Retinal pigment epithelial cell (primary cell): Measurements from ENCODE around the gene VWA3B.
"Not testable (repeated sequence)": the region's sequence is repeated elsewhere in the genome, so short reads cannot be mapped to it uniquely, and the experiment has no call there.

ENCODE experiments used
- DNase-seq: peaks from one replicate; pipeline ENCODE4 v3.0.0-alpha.2; 2010; ENCODE audit warnings: low read depth
- H3K4me3 ChIP-seq: 2 replicates; pipeline ENCODE4 v1.5.1; 2011; ENCODE audit warnings: mild to moderate bottlenecking, low read length, control low read depth, moderate library complexity
- TF ChIP-seq, protein P1 (sequence below): conservative IDR thresholded peaks from 2 replicates; pipeline ENCODE4 v1.5.1; 2011; ENCODE audit warnings: low read depth, low read length, control low read depth, inconsistent platforms

The VWA3B gene

GRCh38 chr2:98245491-98245890 lies 158.5 kb downstream of the VWA3B start:
- TF ChIP-seq, protein P1, sequence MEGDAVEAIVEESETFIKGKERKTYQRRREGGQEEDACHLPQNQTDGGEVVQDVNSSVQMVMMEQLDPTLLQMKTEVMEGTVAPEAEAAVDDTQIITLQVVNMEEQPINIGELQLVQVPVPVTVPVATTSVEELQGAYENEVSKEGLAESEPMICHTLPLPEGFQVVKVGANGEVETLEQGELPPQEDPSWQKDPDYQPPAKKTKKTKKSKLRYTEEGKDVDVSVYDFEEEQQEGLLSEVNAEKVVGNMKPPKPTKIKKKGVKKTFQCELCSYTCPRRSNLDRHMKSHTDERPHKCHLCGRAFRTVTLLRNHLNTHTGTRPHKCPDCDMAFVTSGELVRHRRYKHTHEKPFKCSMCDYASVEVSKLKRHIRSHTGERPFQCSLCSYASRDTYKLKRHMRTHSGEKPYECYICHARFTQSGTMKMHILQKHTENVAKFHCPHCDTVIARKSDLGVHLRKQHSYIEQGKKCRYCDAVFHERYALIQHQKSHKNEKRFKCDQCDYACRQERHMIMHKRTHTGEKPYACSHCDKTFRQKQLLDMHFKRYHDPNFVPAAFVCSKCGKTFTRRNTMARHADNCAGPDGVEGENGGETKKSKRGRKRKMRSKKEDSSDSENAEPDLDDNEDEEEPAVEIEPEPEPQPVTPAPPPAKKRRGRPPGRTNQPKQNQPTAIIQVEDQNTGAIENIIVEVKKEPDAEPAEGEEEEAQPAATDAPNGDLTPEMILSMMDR, result no peak
- no peak overlapping the region for H3K4me3 ChIP-seq
- no peak for DNase-seq

DNA sequence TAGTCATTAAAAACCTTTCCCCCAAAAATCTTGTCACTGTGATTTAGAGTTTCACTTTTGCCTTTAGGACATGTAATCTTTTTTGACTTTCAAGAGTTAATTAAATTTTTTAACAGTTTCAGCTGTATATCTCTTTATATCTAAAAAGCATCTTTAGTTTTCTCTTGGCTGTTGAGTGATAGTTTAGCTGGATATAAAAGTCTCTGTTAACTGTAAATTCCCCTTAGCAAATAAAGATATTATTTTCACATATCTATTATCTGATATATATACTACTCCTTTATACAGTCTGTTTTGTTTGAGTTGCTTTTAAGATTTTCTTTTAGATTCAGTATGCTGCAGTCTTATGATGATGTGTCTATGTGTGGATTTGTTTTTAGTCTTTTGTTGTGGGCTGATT lies 160.4 kb downstream of the VWA3B start:
- no peak overlapping the region for H3K4me3 ChIP-seq
- TF ChIP-seq, protein P1, result no peak
- no peak for DNase-seq

DNA sequence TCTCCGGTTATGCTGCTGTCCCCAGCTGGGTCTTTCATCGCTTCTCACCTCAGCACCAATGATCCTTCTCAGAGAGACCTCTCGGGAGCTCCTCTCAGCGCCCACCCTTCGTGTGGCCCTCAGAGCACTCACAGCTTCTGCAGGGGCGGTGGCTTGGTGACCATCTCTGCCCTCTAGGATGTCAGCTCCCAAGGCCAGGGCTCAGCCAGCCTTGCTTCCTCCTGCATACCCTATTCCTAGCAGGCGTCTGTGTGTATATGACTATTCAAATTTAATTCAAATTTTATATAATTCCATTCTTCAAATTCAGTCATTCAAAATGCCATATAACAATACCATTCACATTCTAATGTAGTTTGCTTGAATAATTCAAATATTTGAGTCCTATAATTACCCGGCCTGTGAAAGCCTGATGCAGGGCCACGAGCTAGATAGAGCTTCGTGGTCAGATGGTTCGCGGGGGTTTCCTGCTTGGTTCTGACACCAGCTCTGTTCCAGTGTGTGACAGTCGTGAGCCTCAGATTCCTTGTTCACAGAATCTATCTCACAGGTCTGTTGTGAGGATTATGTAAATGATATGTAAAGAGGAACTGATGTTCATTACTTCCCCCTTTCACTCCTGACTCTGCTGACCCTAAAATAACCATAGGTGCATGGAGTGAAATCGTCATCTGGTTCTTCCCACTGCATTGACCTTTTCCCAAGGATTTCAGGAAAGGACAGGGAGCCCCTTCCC lies 165.2 kb downstream of the VWA3B start:
- TF ChIP-seq, protein P1, result no peak
- no peak overlapping the region for H3K4me3 ChIP-seq
- no peak for DNase-seq

GRCh38 chr2:98253461-98254070 lies 166.6 kb downstream of the VWA3B start:
- TF ChIP-seq, protein P1, result no peak
- H3K4me3 ChIP-seq, result no peak overlapping the region
- DNase-seq, result no peak

DNA sequence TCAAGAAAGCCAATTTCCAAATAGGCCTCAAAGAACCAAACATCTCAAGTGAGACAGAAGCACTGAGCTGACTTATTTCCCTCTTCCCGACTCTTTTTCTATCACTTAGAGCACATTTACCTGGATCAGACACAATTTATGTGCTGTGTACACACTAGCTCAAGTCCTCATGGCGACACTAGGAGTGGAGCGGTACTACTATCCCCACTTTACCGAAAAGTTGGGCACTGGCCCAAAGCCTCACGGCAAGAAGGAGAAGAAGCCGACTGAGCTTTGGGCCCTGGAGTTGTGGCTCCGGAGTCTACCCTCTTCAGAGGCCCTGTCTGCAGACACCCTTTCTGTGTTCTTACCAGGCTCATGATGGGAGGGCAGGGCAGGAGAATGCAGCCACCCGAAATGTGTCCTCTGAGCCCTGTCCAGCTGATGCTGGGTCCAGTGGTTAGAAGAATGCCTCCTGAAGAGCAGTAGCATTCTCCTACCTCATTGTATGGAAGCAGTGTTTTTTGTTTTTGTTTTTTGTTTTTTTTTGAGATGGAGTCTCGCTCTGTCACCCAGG lies 167.6 kb downstream of the VWA3B start:
- DNase-seq, result no peak
- H3K4me3 ChIP-seq, result no peak overlapping the region
- TF ChIP-seq, protein P1, result no peak

DNA sequence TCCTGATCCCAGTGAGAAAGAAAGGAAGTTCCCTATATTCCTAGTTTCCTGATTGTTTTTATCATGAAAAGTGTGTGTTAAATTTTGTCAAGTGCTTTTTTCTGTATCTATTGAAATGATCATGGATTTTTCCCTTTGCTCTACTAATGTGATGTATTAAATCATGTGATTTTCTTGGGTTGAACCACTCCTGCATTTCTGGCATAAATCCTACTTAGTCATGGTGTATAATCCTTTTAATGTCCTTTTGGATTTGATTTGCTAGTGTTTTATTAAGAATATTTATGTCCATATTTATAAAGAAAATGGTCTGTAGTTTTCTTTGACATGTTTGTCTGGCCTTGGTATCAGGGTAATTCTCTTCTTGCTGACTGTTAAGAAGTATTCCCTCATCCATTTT lies 171.9 kb downstream of the VWA3B start:
- TF ChIP-seq, protein P1, result no peak
- DNase-seq, result peak; percentile 59
- no peak overlapping the region for H3K4me3 ChIP-seq

DNA sequence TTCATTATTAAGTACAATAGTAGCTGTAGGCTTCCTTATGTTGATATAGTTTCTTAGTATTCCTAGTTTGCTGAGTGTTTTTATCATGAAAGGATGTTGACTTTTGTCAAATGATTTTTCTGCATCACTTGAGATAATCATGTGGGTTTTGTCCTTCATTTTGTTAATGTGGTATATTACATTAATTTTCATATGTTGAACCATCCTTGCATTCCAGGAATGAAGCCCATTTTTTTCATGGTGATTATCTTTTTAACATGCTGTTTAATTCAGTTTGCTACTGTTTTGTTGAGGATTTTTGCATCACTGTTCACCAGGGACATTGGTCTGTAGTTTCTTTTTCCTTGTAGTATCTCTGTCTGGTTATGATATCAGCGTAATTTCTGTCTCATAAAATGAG lies 176.4 kb downstream of the VWA3B start:
- TF ChIP-seq, protein P1, result no peak
- no peak for DNase-seq
- H3K4me3 ChIP-seq, result no peak overlapping the region

GRCh38 chr2:98268225-98268624 lies 181.3 kb downstream of the VWA3B start:
- not testable (repeated sequence) for DNase-seq, H3K4me3 ChIP-seq
